Measurements from ENCODE around the gene KRT78. TPM values are rescaled to one million over a fixed set of nuclear protein-coding genes. Genes with fewer than 3 reads are reported as not detected.
A peak's percentile ranks its signal among the peaks of the same experiment; 100 is the strongest.

The KRT78 gene
- total and polyA plus RNA-seq, 9 of the 15 experiments (the other 6 are each of a cell fraction or from before 2014, with no cell fraction given) = not detected

- no peak; the same call in 1 of the 2 replicates for TF ChIP-seq ZNF175 (CRISPR knock-in tag; IDR thresholded peaks at IDR 0.05; ENCODE audit: low read depth)
- TF ChIP-seq RBM17 (IDR thresholded peaks at IDR 0.05; ENCODE audit: borderline replicate concordance, low read depth, low read length) = no peak
- TF ChIP-seq E2F4 (CRISPR knock-in tag; IDR thresholded peaks at IDR 0.05; ENCODE audit: low read depth) = no peak
- no peak for TF ChIP-seq HLTF (IDR thresholded peaks at IDR 0.05)
- no peak for TF ChIP-seq GABPB1 (CRISPR knock-in tag; IDR thresholded peaks at IDR 0.05)
- no peak for TF ChIP-seq BRF2 (IDR thresholded peaks at IDR 0.05; ENCODE audit: borderline replicate concordance, insufficient read depth, insufficient read length)
- no peak for TF ChIP-seq RBM22 (IDR thresholded peaks at IDR 0.05; ENCODE audit: low read depth, low read length, poor library complexity, severe bottlenecking)
- TF ChIP-seq ZNF766 (CRISPR knock-in tag; conservative IDR thresholded peaks at IDR 0.05) = no peak
- TF ChIP-seq LEF1 (IDR thresholded peaks at IDR 0.05) = 0 out of 2 replicates have a peak, but pooled peaks have one; percentile 69
- no peak for TF ChIP-seq MCM2 (IDR thresholded peaks at IDR 0.05; ENCODE audit: low read depth)
- TF ChIP-seq ZNF212 (CRISPR knock-in tag; IDR thresholded peaks at IDR 0.05) = no peak
- no peak for TF ChIP-seq SRSF9 (IDR thresholded peaks at IDR 0.05; ENCODE audit: borderline replicate concordance, low read depth, low read length)
- TF ChIP-seq CC2D1A (IDR thresholded peaks at IDR 0.05) = no peak
- TF ChIP-seq POLR2G (IDR thresholded peaks at IDR 0.05; ENCODE audit: low read depth, low read length) = peak; percentile 77
- TF ChIP-seq ZFP36 (IDR thresholded peaks at IDR 0.05; ENCODE audit: low read depth, low read length, partially characterized antibody) = no peak
- TF ChIP-seq ZNF253 (CRISPR knock-in tag; conservative IDR thresholded peaks at IDR 0.05) = no peak
- no peak for TF ChIP-seq ZKSCAN3 (CRISPR knock-in tag; IDR thresholded peaks at IDR 0.05)
- TF ChIP-seq PTBP1 (IDR thresholded peaks at IDR 0.05; ENCODE audit: low read depth, low read length) = no peak
- no peak for TF ChIP-seq KDM4B (IDR thresholded peaks at IDR 0.05; ENCODE audit: borderline replicate concordance in 2 of 2, low read depth in 1 of 2)
- TF ChIP-seq NKRF (IDR thresholded peaks at IDR 0.05; ENCODE audit: borderline replicate concordance) = peak; percentile 23; the same call in 1 of the 2 replicates
- TF ChIP-seq JUND (IDR thresholded peaks at IDR 0.05; ENCODE audit: borderline replicate concordance, low read depth, low read length) = peak; percentile 97
- peak; percentile 94; the same call in 2 of the 3 replicates for TF ChIP-seq JUND (tag; IDR thresholded peaks at IDR 0.05; ENCODE audit: borderline replicate concordance, low read depth, low read length)
- TF ChIP-seq FOXO4 (CRISPR knock-in tag; IDR thresholded peaks at IDR 0.05) = no peak
- peak; percentile 18; the same call in 1 of the 2 replicates for TF ChIP-seq ZNF79 (CRISPR knock-in tag; IDR thresholded peaks at IDR 0.05; ENCODE audit: low read depth)
These were observed 25.2 kb upstream of the KRT78 start (continued) for GRCh38 chr12:52873832-52874572.

Measured in K562 (cell line).